GM18870 (cell line): ENCODE measurements around the gene NEIL3.
A peak's percentile ranks its signal among the peaks of the same experiment; 100 is the strongest.
"Not testable (repeated sequence)": the region's sequence is repeated elsewhere in the genome, so short reads cannot be mapped to it uniquely, and the experiment has no call there.

Experiments used
- ATAC-seq: cut with Tn5 transposase; IDR thresholded peaks from one replicate; pipeline ENCODE4 v1.9.1; 2021; ENCODE audit warnings: moderate library complexity; ENCODE audit not compliant: unreplicated experiment

Gene NEIL3

GRCh38 chr4:177301126-177301639 is 8.5 kb upstream of the NEIL3 start:
- no peak for ATAC-seq

GRCh38 chr4:177302371-177303100 is 7.1 kb upstream of the NEIL3 start:
- no peak for ATAC-seq

- ATAC-seq, result no peak
Observed at GRCh38 chr4:177304094-177304493, 5.6 kb upstream of the NEIL3 start.

- ATAC-seq, result not testable (repeated sequence)
Observed at GRCh38 chr4:177304864-177305263, 4.8 kb upstream of the NEIL3 start.

GRCh38 chr4:177308125-177308524 is 1.5 kb upstream of the NEIL3 start:
- no peak for ATAC-seq

GRCh38 chr4:177308847-177309521 is 690 bp upstream of the NEIL3 start:
- ATAC-seq, result peak; percentile 2

- no peak for ATAC-seq
Observed at GRCh38 chr4:177311589-177311988, 1.9 kb downstream of the NEIL3 start.

- no peak for ATAC-seq
Observed at GRCh38 chr4:177313263-177313662, 3.6 kb downstream of the NEIL3 start.

- ATAC-seq, result peak; percentile 60
Observed at GRCh38 chr4:177315767-177316464, 6.2 kb downstream of the NEIL3 start.

GRCh38 chr4:177320721-177321120 is 11.0 kb downstream of the NEIL3 start:
- ATAC-seq, result no peak

- no peak for ATAC-seq
Observed at GRCh38 chr4:177321647-177322046, 12.0 kb downstream of the NEIL3 start.

- no peak for ATAC-seq
Observed at GRCh38 chr4:177322266-177322665, 12.6 kb downstream of the NEIL3 start.

- ATAC-seq, result no peak
Observed at GRCh38 chr4:177322881-177323280, 13.2 kb downstream of the NEIL3 start.

GRCh38 chr4:177323416-177323815 is 13.7 kb downstream of the NEIL3 start:
- no peak for ATAC-seq

- ATAC-seq, result no peak
Observed at GRCh38 chr4:177332119-177332518, 22.4 kb downstream of the NEIL3 start.

GRCh38 chr4:177339477-177340374 is 30.1 kb downstream of the NEIL3 start:
- peak; percentile 96 for ATAC-seq

- no peak for ATAC-seq
Observed at GRCh38 chr4:177348348-177348747, 38.7 kb downstream of the NEIL3 start.

GRCh38 chr4:177349191-177349590 is 39.5 kb downstream of the NEIL3 start:
- ATAC-seq, result no peak

- no peak for ATAC-seq
Observed at GRCh38 chr4:177351622-177352244, 42.1 kb downstream of the NEIL3 start.

GRCh38 chr4:177356206-177356605 is 46.5 kb downstream of the NEIL3 start:
- no peak for ATAC-seq
